ENCODE results near the gene ZNF236. TPM values are rescaled to one million over a fixed set of nuclear protein-coding genes. Genes with fewer than 3 reads are reported as not detected.

Gene ZNF236
- total RNA-seq, 1 donor from 2014 or later, result 20.4 TPM

GRCh38 chr18:76908277-76908676 is 85.9 kb downstream of the ZNF236 start:
- Mint-ChIP-seq H3K9me3 (ENCODE audit: unreplicated experiment) (no peaks in the 10 kb centered on the region), H3K4me1 (ENCODE audit: unreplicated experiment) (no peaks in the 10 kb centered on the region), H3K4me3 (ENCODE audit: unreplicated experiment) (no peak overlapping the region), H3K36me3 (ENCODE audit: unreplicated experiment) (peaks cover 39% of the 10 kb centered on the region), H3K27ac (ENCODE audit: unreplicated experiment) (no peak overlapping the region), H3K27me3 (ENCODE audit: unreplicated experiment) (no peaks in the 10 kb centered on the region)
- TF ChIP-seq CTCF (IDR thresholded peaks at IDR 0.05), result no peak
- no peak for DNase-seq (ENCODE audit: extremely low spot score, unreplicated experiment)

- H3K9me3 Mint-ChIP-seq (ENCODE audit: unreplicated experiment), result no peaks in the 10 kb centered on the region
- DNase-seq (ENCODE audit: extremely low spot score, unreplicated experiment), result no peak
- no peaks in the 10 kb centered on the region for H3K27me3 Mint-ChIP-seq (ENCODE audit: unreplicated experiment)
- no peak overlapping the region for H3K27ac Mint-ChIP-seq (ENCODE audit: unreplicated experiment)
- no peaks in the 10 kb centered on the region for H3K4me1 Mint-ChIP-seq (ENCODE audit: unreplicated experiment)
- peaks cover 44% of the 10 kb centered on the region for H3K36me3 Mint-ChIP-seq (ENCODE audit: unreplicated experiment)
- no peak for TF ChIP-seq CTCF (IDR thresholded peaks at IDR 0.05)
- H3K4me3 Mint-ChIP-seq (ENCODE audit: unreplicated experiment), result no peak overlapping the region
These were observed 87.1 kb downstream of the ZNF236 start for GRCh38 chr18:76909439-76909838.

GRCh38 chr18:76911440-76911839 is 89.1 kb downstream of the ZNF236 start:
- no peak overlapping the region for H3K27ac Mint-ChIP-seq (ENCODE audit: unreplicated experiment)
- H3K27me3 Mint-ChIP-seq (ENCODE audit: unreplicated experiment), result no peaks in the 10 kb centered on the region
- H3K4me3 Mint-ChIP-seq (ENCODE audit: unreplicated experiment), result no peak overlapping the region
- H3K4me1 Mint-ChIP-seq (ENCODE audit: unreplicated experiment), result no peaks in the 10 kb centered on the region
- no peak for TF ChIP-seq CTCF (IDR thresholded peaks at IDR 0.05)
- no peaks in the 10 kb centered on the region for H3K9me3 Mint-ChIP-seq (ENCODE audit: unreplicated experiment)
- no peak for DNase-seq (ENCODE audit: extremely low spot score, unreplicated experiment)
- peaks cover 53% of the 10 kb centered on the region for H3K36me3 Mint-ChIP-seq (ENCODE audit: unreplicated experiment)

- Mint-ChIP-seq H3K36me3 (ENCODE audit: unreplicated experiment) (peaks cover 57% of the 10 kb centered on the region), H3K4me1 (ENCODE audit: unreplicated experiment) (no peaks in the 10 kb centered on the region), H3K27ac (ENCODE audit: unreplicated experiment) (no peak overlapping the region), H3K4me3 (ENCODE audit: unreplicated experiment) (no peak overlapping the region), H3K27me3 (ENCODE audit: unreplicated experiment) (no peaks in the 10 kb centered on the region), H3K9me3 (ENCODE audit: unreplicated experiment) (no peaks in the 10 kb centered on the region)
- TF ChIP-seq CTCF (IDR thresholded peaks at IDR 0.05), result no peak
- DNase-seq (ENCODE audit: extremely low spot score, unreplicated experiment), result no peak
These were observed 91.2 kb downstream of the ZNF236 start for GRCh38 chr18:76913583-76913982.

GRCh38 chr18:76914314-76914713 is 92.0 kb downstream of the ZNF236 start:
- peaks cover 55% of the 10 kb centered on the region for H3K36me3 Mint-ChIP-seq (ENCODE audit: unreplicated experiment)
- no peaks in the 10 kb centered on the region for H3K9me3 Mint-ChIP-seq (ENCODE audit: unreplicated experiment)
- no peak for TF ChIP-seq CTCF (IDR thresholded peaks at IDR 0.05)
- H3K27ac Mint-ChIP-seq (ENCODE audit: unreplicated experiment), result no peak overlapping the region
- no peaks in the 10 kb centered on the region for H3K27me3 Mint-ChIP-seq (ENCODE audit: unreplicated experiment)
- no peak overlapping the region for H3K4me3 Mint-ChIP-seq (ENCODE audit: unreplicated experiment)
- DNase-seq (ENCODE audit: extremely low spot score, unreplicated experiment), result no peak
- no peaks in the 10 kb centered on the region for H3K4me1 Mint-ChIP-seq (ENCODE audit: unreplicated experiment)
